ENCODE results near the gene BBS9. TPM values are rescaled to one million over a fixed set of nuclear protein-coding genes. Genes with fewer than 3 reads are reported as not detected.

Gene BBS9
- 1 to 10 TPM; 6.0 to 7.7 TPM for total RNA-seq

DNA sequence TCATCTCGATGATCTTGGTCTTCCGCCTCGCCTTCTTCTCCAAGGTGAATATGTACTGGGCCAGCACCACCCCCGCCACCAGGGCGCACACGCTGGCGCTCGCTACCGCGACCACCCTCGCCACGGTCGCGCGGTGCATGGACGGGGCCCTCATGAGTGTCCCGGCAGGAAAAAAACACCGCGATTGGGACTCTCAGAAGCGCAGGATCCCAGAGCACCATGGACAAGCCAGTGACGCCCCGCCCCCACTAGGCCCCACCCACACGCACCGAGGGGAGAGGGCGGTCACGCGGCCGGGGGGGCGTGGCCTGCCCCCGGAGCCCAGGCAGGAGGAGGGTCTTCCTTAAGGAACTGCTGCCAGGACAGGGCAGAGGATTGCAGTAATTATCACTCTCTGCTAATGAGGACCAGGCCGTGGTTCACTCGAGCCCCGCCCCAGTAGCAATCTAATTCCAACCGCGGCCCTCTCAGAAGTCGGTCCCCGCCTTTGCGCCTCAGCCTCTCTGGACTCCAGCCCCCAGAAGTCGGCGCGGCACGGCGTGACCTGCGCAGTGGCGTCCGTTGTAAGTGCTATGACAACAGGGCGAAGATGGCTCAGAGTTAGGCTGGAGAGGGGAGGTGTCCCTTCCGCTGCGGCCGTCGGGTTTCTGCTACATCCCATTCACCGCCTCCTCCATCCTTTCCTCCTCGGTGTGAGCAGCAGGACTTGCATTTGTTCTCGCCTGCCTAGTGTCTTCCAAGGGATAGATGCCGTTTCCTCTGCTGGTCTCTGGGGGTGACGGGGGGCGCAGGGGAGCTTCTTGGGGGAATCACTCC, at the start of gene BBS9:
Gene BBS9, plus strand, starts transcription at position 575 of the 816 bp plus-strand sequence. CDS start 16,689 bp downstream, outside the sequence.
- ChIA-PET POLR2A (interaction anchor here (0.6 kb wide), 1 partner anchor 351 kb away, joined by 3 read pairs; no protein-coding TSS in a partner anchor), CTCF (interaction anchor here (1.4 to 12.6 kb wide), 3 partner anchors 19 to 282 kb away, joined by 3 to 75 read pairs (median 3); partner anchors contain the start of gene RP9)
- Mint-ChIP-seq H3K27ac (peak within 1 kb of the TSS; percentile 84), H3K27me3 (no peaks in the 10 kb centered on the region), H3K9me3 (no peaks in the 10 kb centered on the region), H3K4me1 (ENCODE audit: low read depth) (peaks cover 19% of the 10 kb centered on the region), H3K4me3 (peak within 1 kb of the TSS; percentile 96), H3K36me3 (ENCODE audit: low read depth) (no peaks in the 10 kb centered on the region)
- intact Hi-C loops (cut with micrococcal nuclease): no loop called here
- DNase-seq (peak; percentile 95), ATAC-seq (peak; percentile 98)
- TF ChIP-seq, protein P1, sequence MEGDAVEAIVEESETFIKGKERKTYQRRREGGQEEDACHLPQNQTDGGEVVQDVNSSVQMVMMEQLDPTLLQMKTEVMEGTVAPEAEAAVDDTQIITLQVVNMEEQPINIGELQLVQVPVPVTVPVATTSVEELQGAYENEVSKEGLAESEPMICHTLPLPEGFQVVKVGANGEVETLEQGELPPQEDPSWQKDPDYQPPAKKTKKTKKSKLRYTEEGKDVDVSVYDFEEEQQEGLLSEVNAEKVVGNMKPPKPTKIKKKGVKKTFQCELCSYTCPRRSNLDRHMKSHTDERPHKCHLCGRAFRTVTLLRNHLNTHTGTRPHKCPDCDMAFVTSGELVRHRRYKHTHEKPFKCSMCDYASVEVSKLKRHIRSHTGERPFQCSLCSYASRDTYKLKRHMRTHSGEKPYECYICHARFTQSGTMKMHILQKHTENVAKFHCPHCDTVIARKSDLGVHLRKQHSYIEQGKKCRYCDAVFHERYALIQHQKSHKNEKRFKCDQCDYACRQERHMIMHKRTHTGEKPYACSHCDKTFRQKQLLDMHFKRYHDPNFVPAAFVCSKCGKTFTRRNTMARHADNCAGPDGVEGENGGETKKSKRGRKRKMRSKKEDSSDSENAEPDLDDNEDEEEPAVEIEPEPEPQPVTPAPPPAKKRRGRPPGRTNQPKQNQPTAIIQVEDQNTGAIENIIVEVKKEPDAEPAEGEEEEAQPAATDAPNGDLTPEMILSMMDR (IDR thresholded peaks at IDR 0.05): no peak

DNA sequence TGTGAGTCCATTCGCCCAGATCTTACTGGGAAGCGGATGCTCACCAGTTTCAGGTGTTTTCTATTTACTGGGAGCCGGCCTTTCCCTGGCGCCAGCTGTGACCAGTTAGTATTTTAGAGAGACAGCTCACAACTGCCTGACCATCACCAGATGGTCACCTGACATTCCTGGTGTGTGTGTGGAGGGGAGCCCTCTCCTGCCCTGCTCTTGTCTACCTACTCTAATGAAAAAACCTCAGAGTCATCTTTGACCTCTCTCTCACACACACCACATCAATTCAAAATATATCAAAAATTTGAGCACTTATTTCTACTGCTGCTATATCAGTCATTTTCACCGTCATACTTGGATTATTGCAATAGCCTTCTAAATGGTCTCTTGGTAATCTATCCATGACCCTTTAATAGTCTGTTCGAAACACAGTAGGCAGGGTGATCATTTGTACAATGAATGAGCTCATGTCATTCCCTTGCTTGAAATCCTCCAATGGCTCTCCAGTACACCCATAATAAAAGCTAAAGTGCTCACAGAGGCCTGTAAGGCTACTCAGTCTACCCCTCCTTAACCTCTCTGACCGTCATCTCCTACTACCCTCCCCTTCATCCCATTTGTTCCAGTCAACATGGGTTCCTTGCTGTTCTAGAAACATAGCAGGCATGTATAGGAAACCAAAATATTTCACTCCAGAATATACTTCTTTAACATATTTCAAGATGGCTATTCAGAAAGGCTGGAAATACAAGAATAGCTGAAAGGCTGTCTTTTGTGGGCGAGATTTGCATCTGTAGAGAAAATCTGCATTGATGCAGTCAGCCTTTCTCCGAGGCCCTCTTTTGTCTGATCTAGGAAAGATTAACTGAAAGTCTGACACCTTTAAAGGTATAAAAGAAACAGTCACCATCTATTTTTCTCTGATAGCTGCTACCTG, 49.3 kb upstream of the BBS9 start:
- TF ChIP-seq, protein P1 (IDR thresholded peaks at IDR 0.05): no peak
- no peaks in the 10 kb centered on the region for H3K36me3 Mint-ChIP-seq (ENCODE audit: low read depth)
- ChIA-PET CTCF (no interaction called here), POLR2A (interaction anchor here (0.5 kb wide), 1 partner anchor 1138 kb away, joined by 3 read pairs; no protein-coding TSS in a partner anchor)
- ATAC-seq (no peak), DNase-seq (no peak)
- H3K9me3 Mint-ChIP-seq: no peaks in the 10 kb centered on the region
- peaks cover 12% of the 10 kb centered on the region for H3K4me1 Mint-ChIP-seq (ENCODE audit: low read depth)
- H3K4me3 Mint-ChIP-seq: no peak overlapping the region
- H3K27me3 Mint-ChIP-seq: peaks cover 2% of the 10 kb centered on the region
- intact Hi-C loops (cut with micrococcal nuclease): no loop called here
- H3K27ac Mint-ChIP-seq: no peak overlapping the region

DNA sequence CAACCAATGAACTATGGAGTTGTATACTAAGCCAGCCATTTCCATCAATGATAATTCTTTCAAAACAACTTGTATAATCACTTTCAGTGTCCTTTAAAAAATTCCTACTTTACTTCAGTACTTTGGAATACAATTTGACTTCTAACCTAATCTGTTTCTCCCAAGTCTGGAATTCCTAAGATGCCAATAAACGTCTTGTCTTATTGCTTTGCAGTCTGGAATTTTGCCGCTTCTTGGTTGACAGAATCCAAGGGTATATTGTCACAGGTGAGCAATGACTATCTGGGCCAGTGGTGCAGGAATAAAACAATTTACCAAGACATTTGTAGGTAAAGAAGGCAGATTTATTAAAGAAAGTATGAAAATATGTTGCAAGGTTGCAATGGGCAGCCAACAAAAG, 42.0 kb upstream of the BBS9 start:
- TF ChIP-seq, protein P1 (IDR thresholded peaks at IDR 0.05): no peak
- no peak for DNase-seq
- Mint-ChIP-seq H3K4me3 (no peak overlapping the region), H3K27me3 (peaks cover 3% of the 10 kb centered on the region), H3K27ac (no peak overlapping the region), H3K4me1 (ENCODE audit: low read depth) (no peaks in the 10 kb centered on the region), H3K36me3 (ENCODE audit: low read depth) (no peaks in the 10 kb centered on the region), H3K9me3 (no peaks in the 10 kb centered on the region)
- CTCF ChIA-PET: interaction anchor here (1.5 kb wide), 1 partner anchor 20 kb away, joined by 3 read pairs; no protein-coding TSS in a partner anchor
- intact Hi-C loops (cut with micrococcal nuclease): no loop called here
- POLR2A ChIA-PET: no interaction called here
- ATAC-seq: no peak

DNA sequence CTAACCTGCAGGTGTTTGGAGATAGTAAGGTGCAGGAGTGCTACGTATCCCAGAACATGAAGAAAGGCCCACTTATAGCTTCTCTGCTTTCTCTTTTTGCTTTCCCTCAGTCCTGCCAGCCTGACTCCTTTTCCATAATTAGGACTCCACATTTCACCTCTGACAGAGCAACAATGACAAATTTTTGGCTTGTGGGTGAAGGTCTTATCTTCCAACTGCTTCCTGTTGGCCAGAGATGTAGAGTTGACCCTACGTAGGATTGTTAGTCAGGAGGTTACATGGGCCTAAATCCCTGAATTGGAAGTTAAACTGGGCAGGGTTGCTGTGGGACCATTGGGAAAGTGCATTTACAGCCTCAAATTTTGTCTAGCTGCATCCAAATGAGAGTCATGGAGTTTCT, 41.5 kb upstream of the BBS9 start:
- ATAC-seq (no peak), DNase-seq (no peak)
- Mint-ChIP-seq H3K9me3 (no peaks in the 10 kb centered on the region), H3K27ac (no peak overlapping the region), H3K4me1 (ENCODE audit: low read depth) (no peaks in the 10 kb centered on the region), H3K27me3 (peaks cover 3% of the 10 kb centered on the region), H3K36me3 (ENCODE audit: low read depth) (peaks cover 1% of the 10 kb centered on the region), H3K4me3 (no peak overlapping the region)
- intact Hi-C loops (cut with micrococcal nuclease): no loop called here
- TF ChIP-seq, protein P1 (IDR thresholded peaks at IDR 0.05): no peak
- POLR2A ChIA-PET: no interaction called here
- CTCF ChIA-PET: interaction anchor here (1.5 kb wide), 1 partner anchor 20 kb away, joined by 3 read pairs; no protein-coding TSS in a partner anchor
